Thyroid gland (tissue), 4 donors: ENCODE results near the gene GSN. TPM values are rescaled to one million over a fixed set of nuclear protein-coding genes. Genes with fewer than 3 reads are reported as not detected.

Experiments
- DNase-seq, 2 donors: peaks; one replicate each; pipeline ENCODE4 v3.0.0-alpha.2; 2019
- H3K27ac ChIP-seq, 3 donors: fragments of 200-600 bp; sonication (generic); 1 replicate in 2 of 3; 2 replicates in 1 of 3; pipeline ENCODE4 v1.5.1; 2016 to 2019; ENCODE audit warnings: mild to moderate bottlenecking in 1 of 3, moderate library complexity in 1 of 3
- H3K27me3 ChIP-seq: fragments of 200-600 bp; sonication (generic); one replicate; pipeline ENCODE4 v1.5.1; 2019
- H3K36me3 ChIP-seq, 2 donors: fragments of 200-600 bp; sonication (generic); one replicate each; pipeline ENCODE4 v1.5.1; 2016 to 2019
- H3K4me1 ChIP-seq, 2 donors: fragments of 200-600 bp; sonication (generic); one replicate each; pipeline ENCODE4 v1.5.1; 2017 to 2019
- H3K4me3 ChIP-seq, 3 donors: fragments of 200-600 bp; sonication (generic); replicated peaks in 1 of 3; 1 replicate in 2 of 3; 2 replicates in 1 of 3; pipeline ENCODE4 v1.5.1; 2016; ENCODE audit warnings: mild to moderate bottlenecking in 1 of 3
- H3K9me3 ChIP-seq: fragments of 200-600 bp; sonication (generic); one replicate; pipeline ENCODE4 v1.5.1; 2017
- POLR2A ChIP-seq, 2 donors: fragments of 450-650 bp; IDR thresholded peaks; one replicate each; pipeline ENCODE4 v1.6.1; 2017; ENCODE audit warnings: antibody characterized with exemption in 2 of 2, mild to moderate bottlenecking in 2 of 2, moderate library complexity in 1 of 2
- WGBS, 2 donors: methylation state at CpG; one replicate each; pipeline ENCODE4 v1.1.5; 2017; 5-methylcytosine and 5-hydroxymethylcytosine counted together
- intact Hi-C: fragments of 100-400 bp; cut with DNase I; formaldehyde crosslinking; loops from one replicate; pipeline ENCODE4 v1.15.1; 2023
- total RNA-seq, 4 donors: library from RNA; depleted of rRNA; stranded (reverse); fragments of >200 nt; gene quantifications; one replicate each; pipeline ENCODE4 v1.2.3, GENCODE V29; 2016
- TF ChIP-seq, protein P1 (sequence below), 6 experiments: fragments of 200-600 bp in 3 of 6; fragments of 450-650 bp in 3 of 6; sonication (generic) in 3 of 6; IDR thresholded peaks; one replicate each; pipeline ENCODE4 v1.5.1; 2016 to 2019; ENCODE audit warnings: antibody characterized with exemption in 6 of 6, mild to moderate bottlenecking in 2 of 6, inconsistent platforms in 1 of 6, moderate library complexity in 1 of 6

The GSN gene
- total RNA-seq, 4 donors from 2014 or later: 1,151 to 1,624 (median 1,443) TPM

DNA sequence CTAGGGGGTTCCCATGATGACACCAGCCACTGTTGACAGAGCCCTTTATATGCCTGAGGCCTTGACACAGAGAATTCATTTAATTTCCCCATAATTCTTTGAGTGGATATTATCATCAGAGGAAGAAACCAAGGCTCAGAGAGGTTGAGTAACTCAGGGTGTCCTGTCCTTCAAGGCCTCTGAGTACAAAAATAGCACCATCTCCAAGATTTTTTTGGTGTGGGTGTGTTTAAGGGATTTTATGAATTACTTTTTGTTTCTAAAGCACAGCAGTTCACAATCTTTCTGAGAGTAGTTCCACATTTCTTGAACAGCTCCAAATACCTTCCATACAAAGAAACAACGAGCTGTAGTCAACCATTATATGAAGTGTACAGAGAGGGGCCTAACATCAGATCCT lies 6.2 kb upstream of the GSN start:
- H3K36me3 ChIP-seq: no peaks in the 10 kb centered on the region
- no peaks in the 10 kb centered on the region for H3K27me3 ChIP-seq
- H3K9me3 ChIP-seq: no peaks in the 10 kb centered on the region
- no peak for DNase-seq
- H3K4me3 ChIP-seq: no peak overlapping the region
- intact Hi-C loops: no loop called here
- 87 to 93% methylated on average over 1 of the region's 1 CpG for WGBS, 2 donors
- H3K4me1 ChIP-seq: peaks cover 25 to 28% of the 10 kb centered on the region in 2 donors
- TF ChIP-seq, protein P1, sequence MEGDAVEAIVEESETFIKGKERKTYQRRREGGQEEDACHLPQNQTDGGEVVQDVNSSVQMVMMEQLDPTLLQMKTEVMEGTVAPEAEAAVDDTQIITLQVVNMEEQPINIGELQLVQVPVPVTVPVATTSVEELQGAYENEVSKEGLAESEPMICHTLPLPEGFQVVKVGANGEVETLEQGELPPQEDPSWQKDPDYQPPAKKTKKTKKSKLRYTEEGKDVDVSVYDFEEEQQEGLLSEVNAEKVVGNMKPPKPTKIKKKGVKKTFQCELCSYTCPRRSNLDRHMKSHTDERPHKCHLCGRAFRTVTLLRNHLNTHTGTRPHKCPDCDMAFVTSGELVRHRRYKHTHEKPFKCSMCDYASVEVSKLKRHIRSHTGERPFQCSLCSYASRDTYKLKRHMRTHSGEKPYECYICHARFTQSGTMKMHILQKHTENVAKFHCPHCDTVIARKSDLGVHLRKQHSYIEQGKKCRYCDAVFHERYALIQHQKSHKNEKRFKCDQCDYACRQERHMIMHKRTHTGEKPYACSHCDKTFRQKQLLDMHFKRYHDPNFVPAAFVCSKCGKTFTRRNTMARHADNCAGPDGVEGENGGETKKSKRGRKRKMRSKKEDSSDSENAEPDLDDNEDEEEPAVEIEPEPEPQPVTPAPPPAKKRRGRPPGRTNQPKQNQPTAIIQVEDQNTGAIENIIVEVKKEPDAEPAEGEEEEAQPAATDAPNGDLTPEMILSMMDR (IDR thresholded peaks at IDR 0.05): no peak
- no peak for TF ChIP-seq POLR2A (IDR thresholded peaks at IDR 0.05)
- H3K27ac ChIP-seq: peak overlapping the region in 2 of 3 donors; percentile 63

DNA sequence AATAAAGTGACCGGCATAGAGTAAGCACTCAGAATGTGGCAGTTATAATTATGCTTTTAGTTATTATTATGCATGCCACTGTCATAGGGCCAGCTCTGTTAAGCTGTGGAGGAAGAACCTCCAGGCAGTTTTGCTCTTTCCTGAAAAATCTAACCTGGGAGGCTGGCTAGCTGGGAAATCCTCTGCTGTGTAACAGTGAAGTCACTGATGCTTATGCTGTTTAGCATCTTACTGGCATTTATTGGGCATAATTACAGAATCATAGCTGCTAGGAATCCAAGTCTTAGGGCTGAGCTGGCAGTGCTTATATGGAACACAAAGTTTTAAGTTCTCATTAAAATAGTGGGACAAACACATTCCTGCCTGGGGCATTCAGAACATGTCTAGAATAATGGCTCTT lies 5.5 kb upstream of the GSN start:
- H3K9me3 ChIP-seq: no peaks in the 10 kb centered on the region
- 97% methylated on average over 1 of the region's 1 CpG for WGBS, 2 donors
- intact Hi-C loops: no loop called here
- H3K4me1 ChIP-seq: peaks cover 29 to 32% of the 10 kb centered on the region in 2 donors
- TF ChIP-seq, protein P1 (IDR thresholded peaks at IDR 0.05): no peak
- no peak for TF ChIP-seq POLR2A (IDR thresholded peaks at IDR 0.05)
- no peak overlapping the region for H3K27ac ChIP-seq
- no peak for DNase-seq
- no peaks in the 10 kb centered on the region for H3K27me3 ChIP-seq
- no peaks in the 10 kb centered on the region for H3K36me3 ChIP-seq
- H3K4me3 ChIP-seq: no peak overlapping the region

DNA sequence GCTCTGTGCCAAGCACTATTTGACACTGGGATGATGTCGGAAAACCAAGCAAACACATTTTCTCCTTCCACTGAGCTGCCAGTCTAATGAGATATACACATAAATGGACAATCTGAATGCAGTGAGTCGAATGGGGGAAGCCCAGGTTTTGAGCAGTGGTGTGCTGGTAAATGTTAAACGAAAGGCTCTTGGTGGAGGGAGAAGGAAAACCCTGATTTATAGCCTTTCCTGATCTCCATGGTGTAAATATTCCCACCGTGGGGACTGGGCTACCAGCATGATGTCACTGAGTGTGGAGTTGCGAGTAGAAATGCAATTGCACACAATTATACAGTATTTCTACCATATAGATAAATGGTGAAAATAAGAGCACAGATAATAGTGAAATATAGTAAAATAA lies 5.0 kb upstream of the GSN start:
- Histone ChIP-seq H3K9me3 (no peaks in the 10 kb centered on the region), H3K4me1 (peaks cover 30 to 33% of the 10 kb centered on the region in 2 donors), H3K27me3 (no peaks in the 10 kb centered on the region), H3K27ac (no peak overlapping the region), H3K36me3 (no peaks in the 10 kb centered on the region), H3K4me3 (no peak overlapping the region)
- DNase-seq: no peak
- WGBS, 2 donors: 86 to 93% methylated on average over 5 of the region's 5 CpGs
- TF ChIP-seq, protein P1 (IDR thresholded peaks at IDR 0.05): no peak
- no peak for TF ChIP-seq POLR2A (IDR thresholded peaks at IDR 0.05)
- intact Hi-C loops: no loop called here

DNA sequence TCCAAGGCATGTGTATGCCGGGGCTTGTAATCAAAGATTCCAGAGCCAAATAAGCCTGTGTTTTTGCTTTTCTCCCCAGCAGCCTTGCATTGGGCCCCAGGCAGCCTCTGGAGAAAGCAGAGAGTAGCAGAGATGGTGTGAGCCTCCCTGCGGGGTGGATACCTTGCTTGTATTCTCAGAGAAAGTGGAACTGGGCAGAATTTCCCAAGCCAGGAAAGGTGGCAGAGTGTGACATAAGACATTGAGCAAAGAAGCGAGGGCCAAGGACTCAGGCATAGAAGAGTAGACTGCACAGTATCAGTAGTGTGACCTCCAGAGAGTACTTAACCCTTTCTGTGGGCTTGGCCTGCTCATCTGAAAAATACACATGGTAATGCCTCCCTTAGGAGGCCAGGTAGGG lies 1.6 kb upstream of the GSN start:
- 48 to 64% methylated on average over 3 of the region's 3 CpGs for WGBS, 2 donors
- Histone ChIP-seq H3K4me3 (no peak overlapping the region), H3K27me3 (no peaks in the 10 kb centered on the region), H3K9me3 (no peaks in the 10 kb centered on the region), H3K36me3 (no peaks in the 10 kb centered on the region), H3K27ac (peak overlapping the region in 1 of 3 donors; percentile 44), H3K4me1 (peaks cover 37 to 49% of the 10 kb centered on the region in 2 donors)
- DNase-seq: peak; percentile 24 to 53
- TF ChIP-seq, protein P1 (IDR thresholded peaks at IDR 0.05): no peak
- no peak for TF ChIP-seq POLR2A (IDR thresholded peaks at IDR 0.05)
- intact Hi-C loops: loop anchor here (5.0 kb wide), 1 partner anchor 54 kb away; no protein-coding TSS in a partner anchor

DNA sequence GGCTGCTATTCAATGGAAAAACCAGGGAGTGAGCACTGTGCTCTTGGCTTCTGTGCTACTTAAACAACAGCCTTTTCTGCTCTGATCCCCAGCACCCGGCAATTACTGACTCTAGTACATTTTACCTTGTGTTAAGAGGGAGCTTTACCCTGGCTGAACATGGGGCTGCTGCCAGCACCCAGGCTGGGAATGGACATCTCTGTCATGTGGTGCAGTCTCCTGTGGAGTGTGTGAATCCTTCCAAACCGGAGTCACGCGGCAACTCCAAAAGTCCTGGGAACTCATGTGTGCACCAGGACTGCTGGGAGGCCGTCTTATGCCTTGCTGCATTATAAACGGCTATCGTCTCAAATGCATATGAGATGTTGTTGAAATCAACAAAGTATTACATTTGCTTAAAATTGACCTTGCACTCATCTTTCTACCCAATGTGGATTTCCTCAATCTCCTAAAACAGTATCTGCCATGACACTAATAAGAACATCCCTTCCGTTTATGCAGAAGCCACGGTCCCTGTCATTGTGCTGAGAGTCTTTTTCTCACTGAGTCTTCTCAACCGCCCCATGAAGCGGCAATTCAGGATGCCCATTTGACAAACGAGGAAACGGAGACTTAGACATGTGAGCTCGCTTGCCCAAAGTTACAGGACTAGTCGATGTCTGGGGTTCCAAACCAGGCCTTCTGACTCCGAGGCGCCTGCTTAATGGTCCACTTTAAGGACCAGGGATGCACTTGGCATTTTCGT lies 884 bp upstream of the GSN start:
- H3K4me3 ChIP-seq: peak overlapping the region in 1 of 3 donors; percentile 69

More for the DNA sequence above, 884 bp upstream of the GSN start:
- Histone ChIP-seq H3K9me3 (no peaks in the 10 kb centered on the region), H3K27me3 (no peaks in the 10 kb centered on the region), H3K4me1 (peaks cover 33 to 50% of the 10 kb centered on the region in 2 donors), H3K27ac (peak overlapping the region in 2 of 3 donors; percentile 53 to 85), H3K36me3 (no peaks in the 10 kb centered on the region)
- intact Hi-C loops: loop anchor here (5.0 kb wide), 1 partner anchor 55 kb away; no protein-coding TSS in a partner anchor
- TF ChIP-seq POLR2A (IDR thresholded peaks at IDR 0.05): no peak
- TF ChIP-seq, protein P1 (IDR thresholded peaks at IDR 0.05): no peak
- peak; percentile 24 to 43 for DNase-seq
- 70 to 75% methylated on average over 15 to 18 of the region's 18 CpGs for whole genome bisulfite sequencing, 2 donors
